AG04450 (cell line): ENCODE results near the gene PTGER3. TPM values are rescaled to one million over a fixed set of nuclear protein-coding genes. Genes with fewer than 3 reads are reported as not detected.

Experiments
- CTCF ChIA-PET: fragments of 300-600, 350-600 bp; formaldehyde crosslinking; extraction: SDS; loops from one replicate; lab custom pipeline; 2022; ENCODE audit warnings: antibody characterized with exemption, inconsistent platforms; lab: Charles Lee
- POLR2A ChIA-PET: fragments of 350-600 bp; formaldehyde crosslinking; extraction: SDS; loops from one replicate; lab custom pipeline; 2021; ENCODE audit warnings: antibody characterized with exemption, inconsistent platforms; lab: Yijun Ruan, JAX
- DNase-seq: peaks from one replicate; pipeline ENCODE4 v3.0.0-alpha.2; 2011; ENCODE audit warnings: low read depth, low spot score
- H3K27ac ChIP-seq: one replicate; pipeline ENCODE4 v1.5.1; 2012; ENCODE audit warnings: low read depth, low read length, control low read depth
- H3K27me3 ChIP-seq: one replicate; pipeline ENCODE4 v1.6.0; 2012; ENCODE audit warnings: low read length; ENCODE audit not compliant: control insufficient read depth, insufficient read depth
- H3K4me3 ChIP-seq: 2 replicates; pipeline ENCODE4 v1.5.1; 2011; ENCODE audit warnings: mild to moderate bottlenecking, low read depth, low read length, control low read depth
- H3K9me3 ChIP-seq: 2 replicates; pipeline ENCODE4 v1.5.1; 2012; ENCODE audit warnings: low read length; ENCODE audit not compliant: control insufficient read depth, insufficient read depth
- CTCF ChIP-seq: IDR thresholded peaks from 2 replicates; pipeline ENCODE4 v1.5.1; 2011; ENCODE audit warnings: low read depth, low read length, control low read depth, inconsistent platforms
- polyA plus RNA-seq: library from polyadenylated mRNA; depleted of rRNA; stranded (reverse); fragments of >200 nt; gene quantifications from 2 replicates; pipeline ENCODE4 v1.2.3, GENCODE V29; 2011

PTGER3 gene
- polyA plus RNA-seq, 1 experiment = not detected

- Histone ChIP-seq H3K27ac (no peak overlapping the region), H3K4me3 (no peak overlapping the region), H3K27me3 (no peaks in the 10 kb centered on the region), H3K9me3 (no peaks in the 10 kb centered on the region)
- no peak for DNase-seq
- POLR2A ChIA-PET = no interaction called here
- no peak for TF ChIP-seq CTCF
- CTCF ChIA-PET = interaction anchor here (0.6 to 2.4 kb wide), 2 partner anchors 9 to 11 kb away, joined by 3 to 10 read pairs; partner anchors contain the start of gene ZRANB2
Measured at GRCh38 chr1:71072273-71072672, 24.7 kb upstream of the PTGER3 start.

GRCh38 chr1:71071720-71072119, 24.1 kb upstream of the PTGER3 start:
- no peak overlapping the region for H3K4me3 ChIP-seq
- no peaks in the 10 kb centered on the region for H3K27me3 ChIP-seq
- no peak for DNase-seq
- no peak for TF ChIP-seq CTCF
- no peaks in the 10 kb centered on the region for H3K9me3 ChIP-seq
- CTCF ChIA-PET = interaction anchor here (0.6 to 2.4 kb wide), 2 partner anchors 9 to 12 kb away, joined by 3 to 10 read pairs; partner anchors contain the start of gene ZRANB2
- H3K27ac ChIP-seq = no peak overlapping the region
- POLR2A ChIA-PET = no interaction called here

GRCh38 chr1:71068325-71069240, 21.0 kb upstream of the PTGER3 start:
- ChIA-PET POLR2A (interaction anchor here (0.9 kb wide), 1 partner anchor 12 kb away, joined by 3 read pairs; the partner anchor contains the start of gene ZRANB2), CTCF (interaction anchor here (0.8 kb wide), 1 partner anchor 12 kb away, joined by 4 read pairs; the partner anchor contains the start of gene ZRANB2)
- TF ChIP-seq CTCF = no peak
- no peak for DNase-seq
- Histone ChIP-seq H3K27me3 (no peaks in the 10 kb centered on the region), H3K4me3 (no peak overlapping the region), H3K9me3 (no peaks in the 10 kb centered on the region), H3K27ac (no peak overlapping the region)

- no peaks in the 10 kb centered on the region for H3K9me3 ChIP-seq
- ChIA-PET CTCF (interaction anchor here (1.2 kb wide), 1 partner anchor 527 kb away, joined by 3 read pairs; no protein-coding TSS in a partner anchor), POLR2A (no interaction called here)
- DNase-seq = no peak
- H3K27me3 ChIP-seq = peaks cover 5% of the 10 kb centered on the region
- TF ChIP-seq CTCF = no peak
- no peak overlapping the region for H3K4me3 ChIP-seq
- no peak overlapping the region for H3K27ac ChIP-seq
Measured at GRCh38 chr1:71054791-71055190, 7.2 kb upstream of the PTGER3 start.

GRCh38 chr1:71054281-71054731, 6.7 kb upstream of the PTGER3 start:
- Histone ChIP-seq H3K27me3 (peaks cover 5% of the 10 kb centered on the region), H3K9me3 (no peaks in the 10 kb centered on the region), H3K27ac (no peak overlapping the region), H3K4me3 (no peak overlapping the region)
- DNase-seq = no peak
- ChIA-PET CTCF (no interaction called here), POLR2A (no interaction called here)
- TF ChIP-seq CTCF = no peak
